AG04449 (cell line): Measurements from ENCODE around the gene MTMR11.
"Not testable (repeated sequence)": the region's sequence is repeated elsewhere in the genome, so short reads cannot be mapped to it uniquely, and the experiment has no call there.

Experiments
- CTCF ChIA-PET: fragments of 350-600 bp; formaldehyde crosslinking; extraction: SDS; loops from one replicate; lab custom pipeline; 2021; ENCODE audit warnings: antibody characterized with exemption; lab: Yijun Ruan, JAX
- POLR2A ChIA-PET: fragments of 400-600, 350-600 bp; formaldehyde crosslinking; extraction: SDS; loops from one replicate; lab custom pipeline; 2020; ENCODE audit warnings: antibody characterized with exemption, inconsistent platforms; lab: Yijun Ruan, JAX
- DNase-seq: peaks from one replicate; pipeline ENCODE4 v3.0.0-alpha.2; 2010; ENCODE audit warnings: low read depth, low spot score
- H3K4me3 ChIP-seq: 2 replicates; pipeline ENCODE4 v1.5.1; 2011; ENCODE audit warnings: low read depth, mild to moderate bottlenecking, control low read depth, low read length
- TF ChIP-seq, protein P1 (sequence below): IDR thresholded peaks from one replicate; pipeline ENCODE4 v1.5.1; 2011; ENCODE audit warnings: mild to moderate bottlenecking, moderate library complexity, low read length, control low read depth, inconsistent platforms; ENCODE audit not compliant: insufficient read depth; ENCODE audit errors: missing control alignments

MTMR11 gene

DNA sequence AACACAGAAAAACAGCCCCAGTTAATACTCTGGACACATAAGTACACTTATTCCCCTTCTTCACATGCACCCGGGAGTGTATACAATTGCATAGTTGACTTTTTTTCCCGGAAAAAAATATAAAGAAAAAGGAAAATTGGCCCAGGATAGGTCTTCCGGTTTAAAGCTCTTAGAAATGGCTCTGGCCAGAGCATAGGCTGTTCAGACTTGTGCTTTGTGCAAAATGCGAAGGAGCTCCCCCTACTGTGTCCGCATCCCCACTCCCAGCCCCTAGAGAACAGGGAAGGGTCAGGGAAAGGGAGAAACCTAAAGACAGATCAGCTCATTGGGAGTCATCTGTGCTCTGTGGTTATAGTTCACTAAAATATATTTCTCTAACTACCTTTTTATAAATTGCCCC, 5.5 kb upstream of the MTMR11 start:
- CTCF ChIA-PET, result interaction anchor here (1.1 to 7.3 kb wide), 3 partner anchors 19 to 109 kb away, joined by 4 to 39 read pairs (median 5); a partner anchor contains a TSS
- no peak overlapping the region for H3K4me3 ChIP-seq
- DNase-seq, result no peak
- TF ChIP-seq, protein P1, sequence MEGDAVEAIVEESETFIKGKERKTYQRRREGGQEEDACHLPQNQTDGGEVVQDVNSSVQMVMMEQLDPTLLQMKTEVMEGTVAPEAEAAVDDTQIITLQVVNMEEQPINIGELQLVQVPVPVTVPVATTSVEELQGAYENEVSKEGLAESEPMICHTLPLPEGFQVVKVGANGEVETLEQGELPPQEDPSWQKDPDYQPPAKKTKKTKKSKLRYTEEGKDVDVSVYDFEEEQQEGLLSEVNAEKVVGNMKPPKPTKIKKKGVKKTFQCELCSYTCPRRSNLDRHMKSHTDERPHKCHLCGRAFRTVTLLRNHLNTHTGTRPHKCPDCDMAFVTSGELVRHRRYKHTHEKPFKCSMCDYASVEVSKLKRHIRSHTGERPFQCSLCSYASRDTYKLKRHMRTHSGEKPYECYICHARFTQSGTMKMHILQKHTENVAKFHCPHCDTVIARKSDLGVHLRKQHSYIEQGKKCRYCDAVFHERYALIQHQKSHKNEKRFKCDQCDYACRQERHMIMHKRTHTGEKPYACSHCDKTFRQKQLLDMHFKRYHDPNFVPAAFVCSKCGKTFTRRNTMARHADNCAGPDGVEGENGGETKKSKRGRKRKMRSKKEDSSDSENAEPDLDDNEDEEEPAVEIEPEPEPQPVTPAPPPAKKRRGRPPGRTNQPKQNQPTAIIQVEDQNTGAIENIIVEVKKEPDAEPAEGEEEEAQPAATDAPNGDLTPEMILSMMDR, result peak; percentile 19
- POLR2A ChIA-PET, result interaction anchor here (0.7 kb wide), 1 partner anchor 56 kb away, joined by 3 read pairs; a partner anchor contains a TSS

DNA sequence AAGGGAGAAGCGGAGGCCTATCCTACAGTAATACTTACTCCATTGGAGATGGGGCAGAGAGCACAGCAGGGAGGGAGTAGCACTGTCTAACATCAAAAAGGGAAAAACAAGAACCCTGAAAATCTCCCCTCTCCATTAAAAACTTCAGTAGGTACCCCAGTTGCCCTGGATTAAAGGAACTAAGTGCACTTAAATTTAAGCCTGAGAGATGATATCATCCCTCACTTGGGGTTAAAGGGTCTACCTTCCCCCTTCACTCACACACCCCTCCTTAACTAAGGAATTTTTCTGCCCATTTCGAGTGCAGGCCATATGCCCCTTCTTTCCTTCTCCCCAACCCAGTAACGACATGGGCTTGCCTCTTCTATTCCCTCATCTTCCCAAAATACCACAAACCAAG, 3.7 kb upstream of the MTMR11 start:
- H3K4me3 ChIP-seq, result no peak overlapping the region
- no peak for DNase-seq
- CTCF ChIA-PET, result interaction anchor here (0.8 to 2.2 kb wide), 4 partner anchors 15 to 249 kb away, joined by 3 to 11 read pairs (median 3); no protein-coding TSS in a partner anchor
- TF ChIP-seq, protein P1, result no peak
- POLR2A ChIA-PET, result interaction anchor here (1.1 kb wide), 1 partner anchor 53 kb away, joined by 4 read pairs; a partner anchor contains a TSS

DNA sequence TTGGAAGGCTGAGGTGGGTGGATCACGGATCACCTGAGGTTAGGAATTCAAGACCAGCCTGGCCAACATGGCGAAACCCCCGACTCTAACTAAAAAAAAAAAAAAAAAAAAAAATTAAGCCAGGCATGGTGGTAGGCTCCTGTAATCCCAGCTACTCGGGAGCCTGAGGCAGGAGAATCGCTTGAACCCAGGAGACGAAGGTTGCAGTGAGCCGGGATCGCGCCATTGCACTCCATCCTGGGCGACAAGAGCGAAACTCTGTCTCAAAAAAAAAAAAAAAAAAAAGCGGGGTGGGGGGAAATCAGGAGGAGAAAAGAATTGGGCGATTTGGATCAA, 2.0 kb upstream of the MTMR11 start:
- ChIA-PET POLR2A (interaction anchor here (0.6 to 0.9 kb wide), 3 partner anchors 52 to 1926 kb away, joined by 3 to 6 read pairs (median 4); a partner anchor contains a TSS), CTCF (interaction anchor here (1.2 to 2.2 kb wide), 4 partner anchors 22 to 111 kb away, joined by 3 to 11 read pairs (median 5); a partner anchor contains a TSS)
- H3K4me3 ChIP-seq, result peak overlapping the region; percentile 18; the same call in 1 of the 2 replicates
- DNase-seq, result not testable (repeated sequence)

DNA sequence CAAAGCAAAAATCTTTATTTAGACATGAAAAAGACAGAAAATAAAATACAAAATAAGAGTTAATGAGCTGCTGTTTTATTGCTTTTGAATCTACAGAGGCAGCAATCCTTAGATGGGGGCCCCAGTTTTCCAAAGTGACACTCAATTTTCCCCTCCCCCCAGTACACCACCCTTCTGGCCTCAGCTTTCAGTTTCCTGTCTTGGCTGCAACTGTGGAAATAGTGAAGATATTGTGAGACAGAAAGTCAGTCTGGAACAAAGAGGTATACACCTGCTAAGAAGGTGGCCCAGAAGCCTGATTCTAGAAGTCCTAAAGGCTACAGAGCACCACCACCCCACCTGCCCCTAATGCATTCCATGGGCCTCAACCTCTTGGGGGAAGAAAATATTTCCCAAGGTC, 1.1 kb upstream of the MTMR11 start:
- TF ChIP-seq, protein P1, result no peak
- no peak overlapping the region for H3K4me3 ChIP-seq
- no peak for DNase-seq
- CTCF ChIA-PET, result interaction anchor here (0.7 to 1.7 kb wide), 8 partner anchors 10 to 318 kb away, joined by 3 to 5 read pairs (median 3); no protein-coding TSS in a partner anchor
- POLR2A ChIA-PET, result interaction anchor here (1.3 kb wide), 1 partner anchor 50 kb away, joined by 4 read pairs; a partner anchor contains a TSS

DNA sequence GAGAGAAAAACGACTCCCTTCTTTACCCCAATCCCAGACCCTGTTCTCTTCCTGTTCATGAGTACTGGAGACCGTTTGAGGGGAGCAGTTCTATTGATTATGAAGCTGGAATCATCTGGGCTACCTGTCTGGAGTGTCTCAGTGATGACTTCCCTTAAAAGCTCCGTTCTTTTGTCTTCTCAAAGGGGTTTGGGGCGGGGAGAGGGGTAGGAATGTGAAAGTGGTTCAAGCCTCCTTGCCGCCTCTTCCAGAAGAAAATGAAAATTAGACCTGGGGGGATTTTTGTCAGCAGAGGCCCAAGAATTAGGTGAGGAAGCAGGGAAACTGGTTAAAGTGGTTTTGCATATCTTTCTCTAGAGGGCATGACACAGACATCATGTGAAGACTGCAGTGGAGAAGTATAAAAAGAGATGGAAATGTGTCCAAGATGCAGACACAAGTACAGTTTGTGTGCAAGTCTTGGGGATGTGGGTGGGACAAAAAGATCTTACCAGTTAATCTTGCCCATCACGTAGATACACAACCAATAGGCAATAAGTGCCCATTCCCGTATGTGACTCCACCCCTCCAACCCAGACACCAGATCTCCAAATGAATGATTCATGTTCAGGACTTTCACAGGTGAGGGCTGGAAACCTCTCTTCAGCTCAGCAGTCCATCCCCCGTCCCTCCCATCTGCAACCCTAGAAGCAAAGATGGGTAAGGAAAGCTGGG, 470 bp upstream of the MTMR11 start:
- POLR2A ChIA-PET, result interaction anchor here (1.3 kb wide), 1 partner anchor 50 kb away, joined by 4 read pairs; a partner anchor contains a TSS
- TF ChIP-seq, protein P1, result peak; percentile 7
- DNase-seq, result no peak
- H3K4me3 ChIP-seq, result peak overlapping the region; percentile 85
- CTCF ChIA-PET, result interaction anchor here (0.7 to 1.7 kb wide), 8 partner anchors 10 to 319 kb away, joined by 3 to 5 read pairs (median 3); no protein-coding TSS in a partner anchor

DNA sequence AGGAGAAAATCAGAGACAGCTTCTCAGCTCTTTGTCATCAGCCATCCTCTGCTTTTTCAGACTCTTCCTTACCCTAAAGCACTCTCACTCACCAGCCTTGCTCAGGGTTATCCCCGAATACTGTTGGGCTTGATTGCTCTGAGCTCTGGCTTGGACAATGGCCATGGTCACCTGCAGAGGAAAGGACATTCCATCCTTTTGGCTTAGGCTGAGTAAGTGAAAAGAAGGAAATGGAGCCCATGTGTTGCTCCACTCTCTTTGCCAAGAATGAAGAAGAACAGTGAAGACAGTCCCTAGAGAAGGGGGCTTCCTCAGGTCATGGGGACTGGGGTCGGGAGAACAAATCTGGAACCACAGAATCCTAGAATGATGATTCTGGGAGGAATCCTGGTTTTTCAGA, 2.3 kb downstream of the MTMR11 start:
- ChIA-PET CTCF (interaction anchor here (1.0 to 1.2 kb wide), 2 partner anchors 28 to 235 kb away, joined by 3 read pairs; no protein-coding TSS in a partner anchor), POLR2A (interaction anchor here (1.1 kb wide), 1 partner anchor 47 kb away, joined by 3 read pairs; a partner anchor contains a TSS)
- DNase-seq, result no peak
- no peak overlapping the region for H3K4me3 ChIP-seq
- TF ChIP-seq, protein P1, result no peak
